Bronchial epithelial cell (primary cell): ENCODE data around the gene AICDA. TPM values are rescaled to one million over a fixed set of nuclear protein-coding genes. Genes with fewer than 3 reads are reported as not detected.

Experiments used
- DNase-seq: peaks from one replicate; pipeline ENCODE4 v3.0.0-alpha.2; 2010; ENCODE audit warnings: low read depth
- FAIRE-seq: peaks from 2 replicates; lab custom pipeline; 2011; peaks lifted over from hg19 to GRCh38; lab: Jason Lieb, UNC
- H3K27me3 ChIP-seq: 2 replicates; pipeline ENCODE4 v1.5.1; 2011; ENCODE audit warnings: low read length; ENCODE audit not compliant: control insufficient read depth, insufficient read depth
- H3K36me3 ChIP-seq: 2 replicates; pipeline ENCODE4 v1.5.1; 2011; ENCODE audit warnings: low read length; ENCODE audit not compliant: control insufficient read depth, insufficient read depth
- H3K4me3 ChIP-seq: 2 replicates; pipeline ENCODE4 v1.5.1; 2011; ENCODE audit warnings: mild to moderate bottlenecking, low read depth, low read length, control low read depth
- CTCF ChIP-seq: IDR thresholded peaks from 2 replicates; pipeline ENCODE4 v1.5.1; 2011; ENCODE audit warnings: mild to moderate bottlenecking, moderate library complexity, low read length, control low read depth, inconsistent platforms; ENCODE audit not compliant: insufficient read depth, severe bottlenecking
- total RNA-seq: library from RNA; depleted of rRNA; stranded (reverse); fragments of >200 nt; gene quantifications from 2 replicates; pipeline ENCODE4 v1.2.1, GENCODE V29; 2014

The AICDA gene
- total RNA-seq, 1 donor from 2014 or later = not detected

DNA sequence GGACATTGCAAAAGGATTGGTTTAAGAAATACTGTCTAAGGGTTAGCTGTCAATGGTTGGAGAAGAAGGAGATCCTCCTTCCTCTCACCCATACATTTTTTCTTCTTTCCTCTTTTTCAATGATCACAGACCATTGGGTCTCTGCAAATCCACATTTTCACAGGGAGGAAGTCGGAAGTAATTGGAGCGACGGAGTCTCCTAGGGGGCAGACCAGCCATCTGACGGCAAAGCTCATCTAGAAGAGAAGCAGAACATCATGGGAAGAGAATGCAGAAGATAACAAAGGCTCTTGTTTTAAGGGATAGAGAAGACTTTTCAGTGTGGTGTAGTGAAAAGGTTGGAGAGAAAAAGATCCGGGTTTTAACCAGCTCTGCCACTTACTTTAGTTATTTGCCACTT is 35.3 kb upstream of the AICDA start:
- DNase-seq = no peak
- Histone ChIP-seq H3K27me3 (no peaks in the 10 kb centered on the region), H3K4me3 (no peak overlapping the region), H3K36me3 (no peaks in the 10 kb centered on the region)
- no peak for FAIRE-seq
- TF ChIP-seq CTCF = no peak

GRCh38 chr12:8644345-8645248 is 31.9 kb upstream of the AICDA start:
- H3K36me3 ChIP-seq = no peaks in the 10 kb centered on the region
- DNase-seq (peak; percentile 88), FAIRE-seq (no peak)
- no peak overlapping the region for H3K4me3 ChIP-seq
- no peak for TF ChIP-seq CTCF
- H3K27me3 ChIP-seq = no peaks in the 10 kb centered on the region

DNA sequence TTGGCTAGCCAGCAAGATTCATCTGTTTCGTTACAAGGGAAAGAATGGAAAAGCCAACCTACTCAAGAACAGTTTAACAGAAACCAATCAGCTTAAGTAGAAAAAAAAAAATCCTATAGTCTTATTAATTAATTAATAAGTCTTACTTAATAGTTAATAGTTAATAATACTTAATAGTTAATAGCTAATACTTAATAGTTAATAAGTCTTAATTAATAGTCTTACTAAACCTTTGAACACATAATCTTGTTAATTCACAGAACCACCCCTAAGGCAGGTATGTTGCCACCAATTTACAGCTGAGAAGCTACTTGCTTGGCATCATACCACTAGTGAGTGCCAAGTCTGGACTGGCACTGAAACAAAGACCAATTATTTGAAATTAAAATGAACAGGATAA is 30.1 kb upstream of the AICDA start:
- Histone ChIP-seq H3K36me3 (no peaks in the 10 kb centered on the region), H3K4me3 (no peak overlapping the region), H3K27me3 (no peaks in the 10 kb centered on the region)
- DNase-seq (no peak), FAIRE-seq (no peak)
- no peak for TF ChIP-seq CTCF

GRCh38 chr12:8639936-8640335 is 27.3 kb upstream of the AICDA start:
- Histone ChIP-seq H3K4me3 (no peak overlapping the region), H3K36me3 (no peaks in the 10 kb centered on the region), H3K27me3 (no peaks in the 10 kb centered on the region)
- DNase-seq (no peak), FAIRE-seq (no peak)
- TF ChIP-seq CTCF = no peak

GRCh38 chr12:8638951-8639350 is 26.3 kb upstream of the AICDA start:
- DNase-seq (no peak), FAIRE-seq (no peak)

More at GRCh38 chr12:8638951-8639350, 26.3 kb upstream of the AICDA start:
- TF ChIP-seq CTCF = no peak
- no peaks in the 10 kb centered on the region for H3K36me3 ChIP-seq
- no peak overlapping the region for H3K4me3 ChIP-seq
- H3K27me3 ChIP-seq = no peaks in the 10 kb centered on the region
